NCI-H446 (cell line): ENCODE measurements around the gene MBD1.
"Not testable (repeated sequence)": the region's sequence is repeated elsewhere in the genome, so short reads cannot be mapped to it uniquely, and the experiment has no call there.

Experiments used
- DNase-seq, 2 experiments: peaks; one replicate each; lab custom pipeline; 2025; lab: John Stamatoyannopoulos, UW

MBD1 gene

DNA sequence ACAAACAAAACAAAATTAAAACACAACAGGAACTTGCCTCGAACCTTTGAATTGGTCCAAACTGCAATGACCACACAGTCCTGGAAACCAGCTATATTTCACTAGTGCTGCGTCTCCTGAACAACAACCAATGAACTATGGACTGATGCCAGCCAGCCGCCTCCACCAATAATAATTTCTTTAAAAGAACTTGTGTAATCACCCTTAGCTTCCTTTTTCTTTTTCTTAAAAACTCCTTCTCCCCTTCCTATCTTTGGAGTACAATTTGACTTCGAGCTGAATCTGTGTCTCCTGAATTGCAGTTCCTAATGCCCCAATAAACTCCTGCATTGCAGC is 7.8 kb upstream of the MBD1 start:
- no peak for DNase-seq

- DNase-seq = not testable (repeated sequence)
Observed at GRCh38 chr18:50288348-50289107, 7.2 kb upstream of the MBD1 start.

DNA sequence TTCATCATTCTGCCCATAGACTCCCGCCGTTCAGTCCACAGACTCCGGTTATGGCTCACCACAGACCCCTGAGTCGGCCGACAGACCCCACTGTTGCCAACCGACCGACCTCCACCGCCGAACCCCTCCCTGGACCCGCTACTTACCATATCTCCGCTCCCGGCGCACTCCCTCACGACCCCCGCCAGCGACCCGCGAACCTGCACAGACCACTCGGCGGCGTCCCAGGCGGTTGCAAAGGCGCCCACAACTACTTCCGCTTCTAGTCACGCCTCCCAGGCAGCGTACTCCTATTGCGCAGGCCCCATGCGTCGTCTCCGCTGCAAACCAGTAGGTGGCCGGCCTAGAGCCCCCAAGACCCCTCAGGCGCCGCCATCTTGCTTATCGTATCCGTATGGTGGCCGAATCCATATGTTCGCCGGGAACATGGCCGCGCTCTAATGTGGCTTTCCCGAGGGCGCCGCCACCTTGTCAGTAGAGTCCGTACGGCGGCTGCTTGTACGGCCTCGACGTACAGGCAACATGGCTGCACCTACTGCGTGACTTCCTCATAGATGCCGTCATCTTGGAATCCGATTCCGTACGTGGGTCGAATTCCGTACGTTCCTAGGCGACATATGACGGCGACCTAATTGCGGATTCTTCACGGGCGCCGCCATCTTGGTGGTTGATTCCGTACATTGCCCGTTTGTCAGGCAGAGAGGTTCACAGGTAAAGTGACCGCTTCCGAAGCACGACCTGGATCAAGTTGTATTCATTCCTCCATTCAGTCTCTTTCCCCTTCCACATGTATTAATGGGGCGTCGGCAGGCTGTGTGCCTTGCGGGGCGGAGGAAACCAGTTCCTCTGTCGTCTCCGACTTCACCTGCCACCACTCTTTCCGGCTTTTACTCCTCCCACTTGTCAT is 6.4 kb upstream of the MBD1 start, which contains the start of gene CXXC1:
Gene CXXC1, minus strand, starts transcription at position 252 of the 907 bp plus-strand sequence. Its CDS starts 103 bp downstream, at position 149.
- DNase-seq = peak; percentile 94 to 99

DNA sequence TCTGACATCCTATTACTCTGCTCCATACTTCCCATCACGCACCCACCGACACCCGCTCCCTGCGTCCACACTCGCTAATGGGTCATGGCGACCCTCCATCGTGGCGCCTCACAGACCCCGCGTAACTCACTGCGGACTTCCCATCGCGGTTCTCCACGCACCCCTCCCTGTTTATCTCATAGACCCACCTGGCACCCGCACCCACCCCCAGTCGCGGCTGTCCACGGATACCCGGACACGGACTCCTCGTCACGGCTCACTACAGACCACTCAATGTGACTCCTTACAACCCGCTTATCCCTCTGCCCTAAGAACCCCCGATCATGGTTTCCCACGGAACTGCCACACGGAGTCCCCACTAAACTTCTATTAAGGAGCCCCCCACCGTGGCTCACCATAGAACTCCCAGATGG is 5.7 kb upstream of the MBD1 start:
- DNase-seq = no peak

DNA sequence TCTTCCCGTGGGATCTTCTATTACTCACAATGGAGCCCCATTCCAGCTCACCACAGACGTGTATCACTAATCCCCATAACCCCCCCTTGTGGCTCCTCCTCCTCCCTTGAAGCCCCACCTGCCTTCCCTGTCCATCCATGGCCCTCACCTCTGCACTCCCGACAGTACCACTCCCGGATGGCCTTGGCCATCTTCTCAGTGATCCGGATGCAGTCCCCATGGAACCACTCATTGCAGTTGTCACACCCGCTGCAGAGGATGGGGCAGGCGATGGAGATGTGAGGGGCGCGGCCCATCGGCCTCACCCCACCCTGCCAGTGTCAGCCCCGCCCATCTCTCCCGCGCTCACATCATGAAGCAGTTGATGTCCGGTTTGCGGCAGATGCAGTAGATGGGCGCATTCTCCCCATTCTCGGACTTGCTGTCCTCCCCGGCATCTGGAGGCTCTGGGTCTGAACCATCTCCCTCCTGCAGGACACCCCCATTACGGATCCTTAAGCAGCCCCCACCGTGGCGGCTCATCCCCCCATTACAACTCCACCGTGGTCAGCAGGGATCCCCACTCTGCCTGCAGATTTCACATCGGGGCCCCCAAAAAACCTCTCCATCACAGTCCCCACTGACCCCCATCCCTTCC is 5.2 kb upstream of the MBD1 start:
- no peak for DNase-seq

- no peak for DNase-seq
Observed at GRCh38 chr18:50285631-50286321, 4.5 kb upstream of the MBD1 start.

GRCh38 chr18:50285071-50285470 is 3.7 kb upstream of the MBD1 start:
- DNase-seq = no peak

DNA sequence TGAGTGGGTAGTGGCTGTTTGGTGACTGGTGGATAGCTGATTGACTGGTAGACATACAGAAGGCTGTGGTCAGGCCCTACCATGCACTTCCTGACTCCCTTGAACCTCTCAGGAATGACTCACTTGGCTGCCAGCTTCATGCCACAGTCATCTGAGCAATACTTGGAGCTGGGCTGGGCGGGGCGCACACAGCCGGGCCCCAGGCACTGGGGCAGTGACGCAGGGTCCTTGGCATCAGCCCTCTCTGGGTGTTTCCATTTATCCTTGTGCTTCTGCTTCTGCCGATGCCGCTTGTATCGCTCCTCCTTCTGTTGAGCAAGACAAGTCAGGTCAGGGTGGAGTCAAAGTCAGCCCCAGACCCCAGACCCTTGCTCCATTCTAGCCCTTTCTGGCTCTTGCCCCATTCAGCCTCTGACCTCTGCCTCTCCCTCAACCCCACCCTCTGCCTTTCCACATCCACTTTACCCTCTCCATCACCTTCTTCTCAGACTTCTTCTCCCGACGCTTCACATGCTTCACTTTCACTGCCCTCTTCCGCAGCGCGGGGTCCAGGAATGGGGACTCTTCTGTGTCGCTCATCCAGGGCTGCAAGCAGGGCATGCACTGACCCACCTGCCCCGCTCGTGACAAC is 3.0 kb upstream of the MBD1 start:
- no peak for DNase-seq

DNA sequence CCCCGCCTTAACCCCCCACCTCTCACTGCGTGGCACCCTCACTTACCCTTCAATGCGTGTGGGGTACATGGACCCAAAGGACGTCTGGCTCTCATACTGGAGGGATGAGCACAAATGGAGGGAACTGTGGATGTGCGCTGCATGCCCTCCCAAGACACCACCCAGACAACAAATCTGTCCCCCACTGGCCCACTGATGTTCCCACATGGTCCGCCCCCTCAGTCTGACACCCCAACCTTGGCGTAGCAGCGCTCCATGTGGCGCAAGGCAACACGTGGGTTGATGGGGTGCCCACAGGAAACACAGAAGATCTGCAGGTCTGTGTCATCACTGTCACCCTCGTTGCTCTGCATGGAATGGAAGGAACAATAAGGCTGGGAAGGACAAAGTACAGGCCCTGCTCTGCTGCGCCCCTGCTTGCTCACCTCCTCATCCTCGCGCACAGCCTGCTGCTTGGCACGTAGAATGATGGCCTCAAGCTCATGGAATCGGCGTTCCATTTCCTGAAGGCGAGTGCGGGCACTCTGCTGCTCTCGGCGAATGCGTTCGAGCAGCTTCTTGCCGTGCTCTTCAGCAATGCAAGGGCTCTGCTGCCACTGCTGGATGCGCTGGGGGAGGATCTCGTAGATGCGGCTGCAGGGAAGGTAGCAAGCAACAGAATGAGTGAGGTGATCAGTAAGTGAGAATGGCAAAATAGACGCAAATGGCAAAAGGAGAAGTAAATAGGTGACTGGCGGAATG is 2.3 kb upstream of the MBD1 start:
- no peak for DNase-seq

DNA sequence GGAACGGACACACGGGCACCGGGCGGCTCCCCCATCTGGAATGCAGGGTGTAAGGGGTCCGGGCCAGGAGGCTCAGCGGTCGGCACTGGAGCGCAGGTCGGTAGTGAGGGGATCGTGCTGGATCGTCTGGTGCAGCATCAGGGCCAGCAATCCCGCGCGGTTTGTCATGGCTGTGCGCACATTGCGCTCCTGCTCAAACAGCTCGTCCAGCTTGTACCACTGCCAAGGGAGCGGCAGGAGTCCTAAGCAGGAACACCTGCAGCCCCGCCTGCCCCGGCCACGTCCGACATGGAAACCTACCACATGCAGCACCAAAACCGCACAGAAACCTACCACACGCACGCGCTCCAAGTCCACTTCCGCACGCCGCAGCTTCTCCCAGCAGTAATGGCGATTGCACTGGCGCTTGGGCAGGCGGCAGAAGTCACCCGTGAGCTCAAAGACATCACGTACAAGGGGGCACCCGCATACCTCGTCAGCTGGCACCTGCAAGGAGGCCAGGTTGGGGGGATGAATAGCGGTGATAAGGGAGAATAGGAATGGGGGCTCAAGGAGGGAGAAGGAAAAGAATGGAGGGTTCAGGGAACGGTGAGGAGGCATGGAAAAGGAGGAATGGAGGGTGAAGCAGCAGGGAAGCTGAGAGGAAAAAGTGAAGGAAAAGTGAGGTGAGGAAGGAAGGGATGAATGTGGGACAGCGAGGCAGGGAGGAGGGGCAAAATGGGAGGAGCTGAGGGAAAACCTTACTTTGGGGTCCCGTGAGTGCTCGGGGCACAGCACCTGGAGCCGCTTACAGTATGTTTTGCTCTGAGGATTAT is 1.4 kb upstream of the MBD1 start:
- DNase-seq = no peak

GRCh38 chr18:50281972-50282520 is 723 bp upstream of the MBD1 start:
- no peak for DNase-seq

DNA sequence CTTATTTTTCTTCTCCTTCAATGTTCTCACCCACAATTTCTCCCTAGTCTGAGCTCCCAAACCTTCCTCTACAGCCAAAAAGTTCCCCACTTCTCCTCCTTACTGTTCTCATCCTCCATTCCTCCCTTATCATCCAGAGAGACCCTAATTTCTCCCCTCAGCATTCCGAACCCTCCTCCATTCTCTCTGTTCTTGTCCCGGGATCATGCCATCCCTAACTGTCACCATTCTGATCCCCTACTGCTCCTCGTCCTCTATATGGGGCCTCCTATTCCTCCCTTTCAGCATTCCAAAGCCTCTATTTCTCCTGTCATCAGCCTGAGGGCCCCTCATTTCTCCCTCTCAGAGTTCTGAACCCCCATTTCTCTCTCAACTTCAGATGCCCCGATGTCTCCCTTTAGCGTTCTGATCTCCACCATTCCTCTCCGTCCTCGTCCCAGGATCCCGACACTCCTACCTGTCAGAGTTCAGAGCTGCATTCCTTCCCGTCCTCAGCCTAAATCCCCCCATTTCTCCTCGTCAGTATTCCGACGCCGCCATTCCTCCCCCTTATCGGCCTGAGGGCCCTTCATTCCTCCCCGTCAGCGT is 522 bp downstream of the MBD1 start:
- no peak for DNase-seq

DNA sequence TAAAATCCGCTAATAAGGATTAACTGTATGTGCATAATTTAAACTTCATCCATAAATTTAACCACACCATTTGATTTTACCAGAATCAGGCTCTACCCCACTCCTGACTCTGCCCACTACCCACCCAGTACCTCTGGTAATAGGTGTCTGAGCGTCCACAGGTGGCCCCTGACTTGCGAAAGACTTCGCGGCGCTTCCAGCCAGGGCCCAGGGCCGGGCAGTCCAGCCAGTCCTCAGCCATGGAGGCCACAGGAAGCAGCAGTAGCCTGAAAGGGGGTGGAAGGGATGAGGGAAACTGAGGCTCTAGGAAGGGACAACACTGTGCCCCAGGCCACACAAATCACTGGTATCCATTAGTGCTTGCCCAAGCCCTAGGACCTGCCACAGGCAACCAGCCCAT is 1.6 kb downstream of the MBD1 start:
- no peak for DNase-seq

DNA sequence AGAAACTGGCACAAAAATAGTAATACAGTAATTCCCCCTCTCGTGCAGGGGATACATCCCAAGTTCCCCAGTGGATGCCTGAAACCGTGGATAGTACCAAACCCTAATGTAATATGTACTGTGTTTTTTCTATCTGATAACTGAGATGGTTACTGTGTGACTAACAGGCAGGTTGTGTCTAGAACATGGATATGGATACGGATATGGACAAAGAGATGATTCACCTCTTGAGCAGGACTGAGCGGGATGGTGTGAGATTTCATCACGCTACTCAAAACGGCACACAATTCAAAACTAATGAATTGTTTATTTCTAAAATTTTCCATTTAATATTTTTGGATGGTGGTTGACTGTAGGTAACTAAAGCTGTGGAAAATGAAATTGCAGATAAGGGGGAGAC is 3.4 kb downstream of the MBD1 start:
- DNase-seq = no peak

GRCh38 chr18:50276452-50276851 is 4.9 kb downstream of the MBD1 start:
- no peak for DNase-seq

GRCh38 chr18:50275503-50276036 is 5.8 kb downstream of the MBD1 start:
- DNase-seq = no peak

GRCh38 chr18:50274941-50275340 is 6.4 kb downstream of the MBD1 start:
- no peak for DNase-seq

DNA sequence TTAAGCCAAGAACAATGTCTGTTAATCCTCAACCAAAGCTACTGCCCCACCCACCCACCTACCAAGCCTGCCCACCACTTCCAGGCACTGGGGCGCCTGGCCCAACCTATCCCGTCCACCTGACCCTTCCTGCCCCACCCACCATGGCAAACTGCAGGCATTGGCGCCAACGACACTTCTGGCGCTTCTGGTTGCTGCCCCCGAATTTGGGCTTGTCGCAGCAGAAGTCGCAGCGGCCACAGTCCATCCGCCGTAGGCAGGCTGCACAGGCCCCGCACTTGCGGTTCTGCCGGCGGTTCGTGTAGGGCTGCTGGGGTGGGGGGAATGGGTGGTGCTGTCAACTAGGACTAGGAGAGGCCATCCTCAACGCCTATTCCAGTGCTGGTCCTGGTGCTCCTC is 7.3 kb downstream of the MBD1 start:
- DNase-seq = no peak
